Tibial nerve (tissue), 4 donors: ENCODE data around the gene TPP2. TPM values are rescaled to one million over a fixed set of nuclear protein-coding genes. Genes with fewer than 3 reads are reported as not detected.

Source experiments
- DNase-seq, 2 donors: peaks; one replicate each; pipeline ENCODE4 v3.0.0-alpha.2; 2019; ENCODE audit warnings: low spot score in 2 of 2
- H3K27ac ChIP-seq, 4 donors: fragments of 200-600 bp; sonication (generic) in 3 of 4; one replicate each; pipeline ENCODE4 v1.5.1; 2017 to 2019; ENCODE audit warnings: mild to moderate bottlenecking in 1 of 4
- H3K27me3 ChIP-seq, 2 donors: fragments of 200-600 bp; sonication (generic) in 1 of 2; one replicate each; pipeline versions ENCODE4 v1.5.1 to v1.6.0; 2017 to 2019
- H3K36me3 ChIP-seq, 3 donors: fragments of 200-600 bp; sonication (generic); one replicate each; pipeline ENCODE4 v1.5.1; 2018 to 2019
- H3K4me1 ChIP-seq, 4 donors: fragments of 200-600 bp; sonication (generic) in 3 of 4; one replicate each; pipeline ENCODE4 v1.5.1; 2017 to 2019
- H3K4me3 ChIP-seq, 4 donors: fragments of 200-600 bp; sonication (generic) in 3 of 4; one replicate each; pipeline ENCODE4 v1.5.1; 2017 to 2019; ENCODE audit warnings: mild to moderate bottlenecking in 1 of 4, moderate library complexity in 1 of 4
- H3K9me3 ChIP-seq, 4 donors: fragments of 200-600 bp; sonication (generic) in 3 of 4; one replicate each; pipeline ENCODE4 v1.5.1; 2017 to 2019
- CTCF ChIP-seq, 5 experiments: fragments of 200-600 bp in 3 of 5; fragments of 450-650 bp in 2 of 5; sonication (generic) in 3 of 5; IDR thresholded peaks; one replicate each; pipeline ENCODE4 v1.5.1; 2016 to 2019; ENCODE audit warnings: antibody characterized with exemption in 5 of 5, mild to moderate bottlenecking in 3 of 5, moderate library complexity in 2 of 5
- EP300 ChIP-seq, 2 donors: sonication (generic); formaldehyde crosslinking; IDR thresholded peaks; one replicate each; pipeline ENCODE4 v1.6.1; 2017; ENCODE audit warnings: antibody characterized with exemption in 2 of 2, mild to moderate bottlenecking in 1 of 2
- POLR2A ChIP-seq, 2 donors: fragments of 450-650 bp; IDR thresholded peaks; one replicate each; pipeline ENCODE4 v1.6.1; 2017; ENCODE audit warnings: antibody characterized with exemption in 2 of 2, mild to moderate bottlenecking in 2 of 2, moderate library complexity in 2 of 2
- WGBS, 2 donors: methylation state at CpG; one replicate each; pipeline ENCODE4 v1.1.5; 2018; 5-methylcytosine and 5-hydroxymethylcytosine counted together
- total RNA-seq, 4 donors: library from RNA; depleted of rRNA; stranded (reverse); fragments of >200 nt; gene quantifications; one replicate each; pipeline ENCODE4 v1.1.0, GENCODE V29; 2016

TPP2 gene
- total RNA-seq, 4 donors from 2014 or later = 37.8 to 47.5 (median 43.9) TPM

GRCh38 chr13:102680133-102680717 is 83.4 kb downstream of the TPP2 start:
- TF ChIP-seq EP300 (IDR thresholded peaks at IDR 0.05) (no peak), CTCF (IDR thresholded peaks at IDR 0.05) (no peak), POLR2A (IDR thresholded peaks at IDR 0.05) (no peak)
- no peaks in the 10 kb centered on the region for H3K27me3 ChIP-seq
- H3K27ac ChIP-seq = no peak overlapping the region
- no peaks in the 10 kb centered on the region for H3K4me1 ChIP-seq
- no peak for DNase-seq
- WGBS, 2 donors = 77 to 83% methylated on average over 4 of the region's 4 CpGs
- H3K4me3 ChIP-seq = no peak overlapping the region
- peaks cover 0 to 12% (median 0%) of the 10 kb centered on the region in 4 donors for H3K9me3 ChIP-seq
- H3K36me3 ChIP-seq = peaks cover 0 to 61% (median 2%) of the 10 kb centered on the region in 3 donors

- DNase-seq = no peak
- no peak overlapping the region for H3K27ac ChIP-seq
- H3K9me3 ChIP-seq = peaks cover 0 to 12% (median 0%) of the 10 kb centered on the region in 4 donors
- WGBS, 2 donors = 78 to 79% methylated on average over 5 of the region's 5 CpGs
- H3K27me3 ChIP-seq = no peaks in the 10 kb centered on the region
- no peak overlapping the region for H3K4me3 ChIP-seq
- H3K36me3 ChIP-seq = peaks cover 0 to 53% (median 0%) of the 10 kb centered on the region in 3 donors
- TF ChIP-seq CTCF (IDR thresholded peaks at IDR 0.05) (no peak), EP300 (IDR thresholded peaks at IDR 0.05) (no peak), POLR2A (IDR thresholded peaks at IDR 0.05) (no peak)
- H3K4me1 ChIP-seq = no peaks in the 10 kb centered on the region
Measured at GRCh38 chr13:102680842-102681740, 84.3 kb downstream of the TPP2 start.

GRCh38 chr13:102682211-102682610 is 85.4 kb downstream of the TPP2 start:
- Histone ChIP-seq H3K27me3 (no peaks in the 10 kb centered on the region), H3K4me3 (no peak overlapping the region), H3K4me1 (no peaks in the 10 kb centered on the region), H3K36me3 (peaks cover 0 to 41% (median 0%) of the 10 kb centered on the region in 3 donors), H3K27ac (no peak overlapping the region), H3K9me3 (peaks cover 0 to 12% (median 0%) of the 10 kb centered on the region in 4 donors)
- no peak for DNase-seq
- WGBS, 2 donors = 59 to 65% methylated on average over 4 of the region's 4 CpGs
- TF ChIP-seq CTCF (IDR thresholded peaks at IDR 0.05) (no peak), POLR2A (IDR thresholded peaks at IDR 0.05) (no peak), EP300 (IDR thresholded peaks at IDR 0.05) (no peak)

- 82 to 85% methylated on average over 3 of the region's 3 CpGs for WGBS, 2 donors
- Histone ChIP-seq H3K4me3 (no peak overlapping the region), H3K27ac (no peak overlapping the region), H3K36me3 (peaks cover 0 to 36% (median 0%) of the 10 kb centered on the region in 3 donors), H3K9me3 (peaks cover 0 to 12% (median 0%) of the 10 kb centered on the region in 4 donors), H3K4me1 (no peaks in the 10 kb centered on the region), H3K27me3 (no peaks in the 10 kb centered on the region)
- TF ChIP-seq CTCF (IDR thresholded peaks at IDR 0.05) (no peak), EP300 (IDR thresholded peaks at IDR 0.05) (no peak), POLR2A (IDR thresholded peaks at IDR 0.05) (no peak)
- no peak for DNase-seq
Measured at GRCh38 chr13:102682727-102683126, 85.9 kb downstream of the TPP2 start.

- Histone ChIP-seq H3K4me1 (no peaks in the 10 kb centered on the region), H3K4me3 (no peak overlapping the region), H3K27ac (no peak overlapping the region), H3K9me3 (peaks cover 0 to 12% (median 0%) of the 10 kb centered on the region in 4 donors), H3K36me3 (peaks cover 0 to 27% (median 0%) of the 10 kb centered on the region in 3 donors), H3K27me3 (no peaks in the 10 kb centered on the region)
- 54 to 66% methylated on average over 2 of the region's 2 CpGs for WGBS, 2 donors
- TF ChIP-seq CTCF (IDR thresholded peaks at IDR 0.05) = no peak
- TF ChIP-seq POLR2A (IDR thresholded peaks at IDR 0.05) = no peak
- TF ChIP-seq EP300 (IDR thresholded peaks at IDR 0.05) = no peak
- DNase-seq = no peak
Measured at GRCh38 chr13:102683637-102684036, 86.9 kb downstream of the TPP2 start.
